Liver (tissue), 9 donors: Measurements from ENCODE around the gene DZIP1. TPM values are rescaled to one million over a fixed set of nuclear protein-coding genes. Genes with fewer than 3 reads are reported as not detected.

Source experiments
- DNase-seq: peaks from one replicate; pipeline ENCODE4 v3.0.0-alpha.2; 2017; ENCODE audit warnings: low spot score
- H3K27ac ChIP-seq, 2 donors: one replicate each; pipeline ENCODE4 v1.7.0; 2013; ENCODE audit warnings: inconsistent platforms in 2 of 2, low read length in 2 of 2, control low read depth in 1 of 2, low read depth in 1 of 2, mild to moderate bottlenecking in 1 of 2
- H3K27me3 ChIP-seq, 4 donors: one replicate each; pipeline versions ENCODE4 v1.6.1 to v1.7.0; 2013; ENCODE audit warnings: low read length in 3 of 4, inconsistent platforms in 1 of 4, mild to moderate bottlenecking in 1 of 4, moderate library complexity in 1 of 4; ENCODE audit not compliant: control insufficient read depth in 4 of 4, insufficient read depth in 4 of 4
- H3K36me3 ChIP-seq, 4 donors: one replicate each; pipeline versions ENCODE4 v1.6.1 to v1.7.0; 2013; ENCODE audit warnings: low read length in 3 of 4, mild to moderate bottlenecking in 3 of 4, low read depth in 1 of 4, moderate library complexity in 1 of 4; ENCODE audit not compliant: control insufficient read depth in 4 of 4, insufficient read depth in 3 of 4
- H3K4me1 ChIP-seq, 4 donors: one replicate each; pipeline versions ENCODE4 v1.6.1 to v1.7.0; 2013; ENCODE audit warnings: low read length in 3 of 4, mild to moderate bottlenecking in 3 of 4, moderate library complexity in 1 of 4; ENCODE audit not compliant: control insufficient read depth in 4 of 4, insufficient read depth in 4 of 4
- H3K4me3 ChIP-seq, 3 donors: one replicate each; pipeline versions ENCODE4 v1.6.1 to v1.7.0; 2013; ENCODE audit warnings: low read length in 3 of 3, control low read depth in 1 of 3, low read depth in 1 of 3, mild to moderate bottlenecking in 1 of 3
- H3K9ac ChIP-seq, 2 donors: one replicate each; pipeline ENCODE4 v1.7.0; 2013; ENCODE audit warnings: low read length in 2 of 2, mild to moderate bottlenecking in 2 of 2, moderate library complexity in 2 of 2, control low read depth in 1 of 2, low read depth in 1 of 2
- H3K9me3 ChIP-seq, 4 donors: one replicate each; pipeline versions ENCODE4 v1.6.1 to v1.7.0; 2013; ENCODE audit warnings: low read length in 3 of 4; ENCODE audit not compliant: control insufficient read depth in 4 of 4
- CTCF ChIP-seq: fragments of 150-350 bp; IDR thresholded peaks from 2 replicates; pipeline ENCODE4 v1.5.1; 2017; ENCODE audit warnings: improper control_type of control experiment, low read depth, low read length; ENCODE audit not compliant: missing input control
- EGR1 ChIP-seq, 2 donors: IDR thresholded peaks; 2 replicates each; pipeline ENCODE4 v1.6.1; 2016 to 2018; ENCODE audit warnings: antibody characterized with exemption in 2 of 2, low read depth in 2 of 2
- FOXA1 ChIP-seq: IDR thresholded peaks from 2 replicates; pipeline ENCODE4 v1.6.1; 2016; ENCODE audit warnings: antibody characterized with exemption
- FOXA2 ChIP-seq: IDR thresholded peaks from 2 replicates; pipeline ENCODE4 v1.6.1; 2016; ENCODE audit warnings: antibody characterized with exemption
- GABPA ChIP-seq, 2 donors: IDR thresholded peaks in 1 of 2; conservative IDR thresholded peaks in 1 of 2; 2 replicates each; pipeline ENCODE4 v1.6.1; 2016; ENCODE audit warnings: antibody characterized with exemption in 2 of 2, mild to moderate bottlenecking in 1 of 2, moderate library complexity in 1 of 2
- HNF4A ChIP-seq, 2 donors: conservative IDR thresholded peaks; 2 replicates each; pipeline ENCODE4 v1.6.1; 2016; ENCODE audit warnings: antibody characterized with exemption in 2 of 2, mild to moderate bottlenecking in 2 of 2
- HNF4G ChIP-seq: IDR thresholded peaks from 2 replicates; pipeline ENCODE4 v1.6.1; 2016; ENCODE audit warnings: antibody characterized with exemption
- JUND ChIP-seq, 2 donors: IDR thresholded peaks; 2 replicates each; pipeline ENCODE4 v1.6.1; 2016; ENCODE audit warnings: antibody characterized with exemption in 2 of 2
- MAX ChIP-seq: IDR thresholded peaks from 2 replicates; pipeline ENCODE4 v1.6.1; 2016; ENCODE audit warnings: antibody characterized with exemption
- NR2F2 ChIP-seq: IDR thresholded peaks from 2 replicates; pipeline ENCODE4 v1.6.1; 2016; ENCODE audit warnings: antibody characterized with exemption
- RAD21 ChIP-seq, 2 donors: IDR thresholded peaks; 2 replicates each; pipeline ENCODE4 v1.6.1; 2016; ENCODE audit warnings: antibody characterized with exemption in 2 of 2, mild to moderate bottlenecking in 2 of 2
- REST ChIP-seq: IDR thresholded peaks from 2 replicates; pipeline ENCODE4 v1.6.1; 2016; ENCODE audit warnings: antibody characterized with exemption, mild to moderate bottlenecking
- RXRA ChIP-seq, 2 donors: IDR thresholded peaks; 2 replicates each; pipeline ENCODE4 v1.6.1; 2017 to 2018; ENCODE audit warnings: antibody characterized with exemption in 2 of 2, mild to moderate bottlenecking in 1 of 2
- SP1 ChIP-seq: IDR thresholded peaks from 2 replicates; pipeline ENCODE4 v1.6.1; 2018; ENCODE audit warnings: antibody characterized with exemption, mild to moderate bottlenecking
- TAF1 ChIP-seq: conservative IDR thresholded peaks from 2 replicates; pipeline ENCODE4 v1.6.1; 2016; ENCODE audit warnings: antibody characterized with exemption, mild to moderate bottlenecking
- YY1 ChIP-seq: IDR thresholded peaks from 2 replicates; pipeline ENCODE4 v1.6.1; 2016; ENCODE audit warnings: antibody characterized with exemption, mild to moderate bottlenecking
- WGBS: extraction: QIAGEN DNeasy Blood & Tissue Kit; methylation state at CpG from one replicate; pipeline ENCODE4 v1.1.7; 2013; 5-methylcytosine and 5-hydroxymethylcytosine counted together
- polyA plus RNA-seq, 2 donors: library from polyadenylated mRNA; stranded (reverse) in 1 of 2; unstranded in 1 of 2; fragments of 200-250 nt in 1 of 2; fragments of >200 nt in 1 of 2; fragmentation: Nextera tagmentation in 1 of 2; extraction: Ambion mirVana in 1 of 2; gene quantifications; one replicate each; pipeline versions ENCODE4 v1.2.1 to v1.2.3, GENCODE V29; 2013 to 2015
- total RNA-seq, 2 donors: library from RNA; depleted of rRNA; stranded (reverse); fragments of >200 nt; gene quantifications; one replicate each; pipeline ENCODE4 v1.2.3, GENCODE V29; 2014
- TF ChIP-seq, protein P1 (sequence below): IDR thresholded peaks from 2 replicates; pipeline ENCODE4 v1.6.1; 2016; ENCODE audit warnings: antibody characterized with exemption
- TF ChIP-seq, protein P2 (sequence below): IDR thresholded peaks from 2 replicates; pipeline ENCODE4 v1.6.1; 2016; ENCODE audit warnings: antibody characterized with exemption
- donor health status: healthy.
- donor health status: healthy.
- donor health status: healthy.
- donor health status: healthy.
- donor health status: healthy.

Gene DZIP1
- total and polyA plus RNA-seq, 4 donors: 0.46 to 2.0 (median 1.3) TPM

GRCh38 chr13:95608640-95609323, 35.7 kb downstream of the DZIP1 start (continued):
- TF ChIP-seq NR2F2 (no peak), FOXA2 (no peak), RXRA (IDR thresholded peaks at IDR 0.05) (no peak), TAF1 (no peak), RAD21 (IDR thresholded peaks at IDR 0.05) (no peak), GABPA (IDR thresholded peaks at IDR 0.05 in 1 of 2, conservative IDR thresholded peaks at IDR 0.05 in 1 of 2) (no peak), JUND (IDR thresholded peaks at IDR 0.05) (no peak), CTCF (no peak), SP1 (no peak)

DNA sequence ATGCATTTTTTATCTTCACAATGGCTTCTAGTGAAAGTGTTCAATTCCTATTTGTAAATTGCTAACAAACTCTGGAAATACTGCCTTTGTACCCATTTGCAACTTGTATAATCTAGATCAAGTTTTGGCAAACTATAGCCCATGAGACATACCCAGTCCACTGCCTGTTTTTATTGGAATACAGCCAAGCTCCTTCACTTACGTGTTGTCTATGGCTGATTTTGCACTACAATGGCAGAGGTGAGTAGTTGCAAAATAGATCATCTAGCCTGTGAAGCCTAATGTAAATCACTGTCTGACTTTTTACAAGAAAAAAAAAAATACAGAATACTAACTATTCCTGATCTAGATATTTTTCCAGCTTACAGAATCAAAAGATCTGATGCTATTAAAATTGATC, 37.1 kb downstream of the DZIP1 start:
- H3K4me1 ChIP-seq: peaks cover 6 to 13% (median 11%) of the 10 kb centered on the region in 4 donors
- TF ChIP-seq FOXA1 (no peak), JUND (IDR thresholded peaks at IDR 0.05) (no peak), FOXA2 (no peak), YY1 (peak; percentile 87), HNF4G (no peak), CTCF (no peak), RXRA (IDR thresholded peaks at IDR 0.05) (peak in 1 of 2 donors; percentile 36), SP1 (no peak), RAD21 (IDR thresholded peaks at IDR 0.05) (peak in 1 of 2 donors; percentile 7), EGR1 (IDR thresholded peaks at IDR 0.05; ENCODE audit: low read depth in 2 of 2) (no peak), TAF1 (no peak), HNF4A (conservative IDR thresholded peaks at IDR 0.05) (peak; percentile 40 to 58), REST (no peak), GABPA (IDR thresholded peaks at IDR 0.05 in 1 of 2, conservative IDR thresholded peaks at IDR 0.05 in 1 of 2) (no peak), NR2F2 (no peak), MAX (no peak)
- TF ChIP-seq, protein P1, sequence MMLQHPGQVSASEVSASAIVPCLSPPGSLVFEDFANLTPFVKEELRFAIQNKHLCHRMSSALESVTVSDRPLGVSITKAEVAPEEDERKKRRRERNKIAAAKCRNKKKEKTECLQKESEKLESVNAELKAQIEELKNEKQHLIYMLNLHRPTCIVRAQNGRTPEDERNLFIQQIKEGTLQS: no peak
- TF ChIP-seq, protein P2, sequence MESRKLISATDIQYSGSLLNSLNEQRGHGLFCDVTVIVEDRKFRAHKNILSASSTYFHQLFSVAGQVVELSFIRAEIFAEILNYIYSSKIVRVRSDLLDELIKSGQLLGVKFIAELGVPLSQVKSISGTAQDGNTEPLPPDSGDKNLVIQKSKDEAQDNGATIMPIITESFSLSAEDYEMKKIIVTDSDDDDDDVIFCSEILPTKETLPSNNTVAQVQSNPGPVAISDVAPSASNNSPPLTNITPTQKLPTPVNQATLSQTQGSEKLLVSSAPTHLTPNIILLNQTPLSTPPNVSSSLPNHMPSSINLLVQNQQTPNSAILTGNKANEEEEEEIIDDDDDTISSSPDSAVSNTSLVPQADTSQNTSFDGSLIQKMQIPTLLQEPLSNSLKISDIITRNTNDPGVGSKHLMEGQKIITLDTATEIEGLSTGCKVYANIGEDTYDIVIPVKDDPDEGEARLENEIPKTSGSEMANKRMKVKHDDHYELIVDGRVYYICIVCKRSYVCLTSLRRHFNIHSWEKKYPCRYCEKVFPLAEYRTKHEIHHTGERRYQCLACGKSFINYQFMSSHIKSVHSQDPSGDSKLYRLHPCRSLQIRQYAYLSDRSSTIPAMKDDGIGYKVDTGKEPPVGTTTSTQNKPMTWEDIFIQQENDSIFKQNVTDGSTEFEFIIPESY: peak; percentile 36
- no peak overlapping the region for H3K27ac ChIP-seq
- no peaks in the 10 kb centered on the region for H3K36me3 ChIP-seq
- H3K9ac ChIP-seq: peak overlapping the region in 1 of 2 donors; percentile 24
- no peak overlapping the region for H3K4me3 ChIP-seq
- WGBS: 12% methylated on average over 1 of the region's 1 CpG
- DNase-seq: no peak
- no peaks in the 10 kb centered on the region for H3K9me3 ChIP-seq
- H3K27me3 ChIP-seq: no peaks in the 10 kb centered on the region
